ENCODE measurements around the gene RABIF. TPM values are rescaled to one million over a fixed set of nuclear protein-coding genes. Genes with fewer than 3 reads are reported as not detected.
"Not testable (repeated sequence)": the region's sequence is repeated elsewhere in the genome, so short reads cannot be mapped to it uniquely, and the experiment has no call there.

Gene RABIF
- total RNA-seq, 1 experiment from 2014 or later, result 8.5 TPM

GRCh38 chr1:202834771-202835547, 54.0 kb downstream of the RABIF start:
- Histone ChIP-seq H3K36me3 (replicated peaks; ENCODE audit: control insufficient read depth, insufficient read depth, low read length) (no peaks in the 10 kb centered on the region), H3K4me3 (ENCODE audit: insufficient read depth, low read depth, low read length) (no peak overlapping the region), H3K27me3 (ENCODE audit: control insufficient read depth, insufficient read depth, low read length) (no peaks in the 10 kb centered on the region; the same call in 1 of the 2 replicates)
- DNase-seq, result no peak

GRCh38 chr1:202831906-202832305, 57.0 kb downstream of the RABIF start:
- no peak for DNase-seq
- no peak overlapping the region for H3K4me3 ChIP-seq (ENCODE audit: insufficient read depth, low read depth, low read length)
- H3K36me3 ChIP-seq (replicated peaks; ENCODE audit: control insufficient read depth, insufficient read depth, low read length), result no peaks in the 10 kb centered on the region
- no peaks in the 10 kb centered on the region; the same call in 1 of the 2 replicates for H3K27me3 ChIP-seq (ENCODE audit: control insufficient read depth, insufficient read depth, low read length)

- H3K4me3 ChIP-seq (ENCODE audit: insufficient read depth, low read depth, low read length); DNase-seq; H3K27me3 ChIP-seq (ENCODE audit: control insufficient read depth, insufficient read depth, low read length); H3K36me3 ChIP-seq (replicated peaks; ENCODE audit: control insufficient read depth, insufficient read depth, low read length): not testable (repeated sequence)
These were observed 59.7 kb downstream of the RABIF start for GRCh38 chr1:202829223-202829622.

Other genes starting within 250 kb of the RABIF start
- gene SYT2, start 178.7 kb downstream of the RABIF start, total RNA-seq (2014; rRNA removed; shearing (Covaris generic)), result 2.8 and 3.6 TPM in 2 replicates
- gene KDM5B, start 80.7 kb downstream of the RABIF start, total RNA-seq (2014; rRNA removed; shearing (Covaris generic)), result 126 and 167 TPM in 2 replicates
- gene PCAT6, start 78.2 kb downstream of the RABIF start, total RNA-seq (2014; rRNA removed; shearing (Covaris generic)), result 3.4 and 7.4 TPM in 2 replicates
- gene KLHL12, start 38.1 kb upstream of the RABIF start, total RNA-seq (2014; rRNA removed; shearing (Covaris generic)), result 45.7 and 49.8 TPM in 2 replicates
- 133 and 134 TPM in 2 replicates for gene ADIPOR1, start 69.2 kb upstream of the RABIF start, total RNA-seq (2014; rRNA removed; shearing (Covaris generic))
- 22.5 and 22.8 TPM in 2 replicates for gene CYB5R1, start 78.1 kb upstream of the RABIF start, total RNA-seq (2014; rRNA removed; shearing (Covaris generic))
- 164 and 193 TPM in 2 replicates for gene TMEM183A, start 118.2 kb upstream of the RABIF start, total RNA-seq (2014; rRNA removed; shearing (Covaris generic))
- 3.1 and 7.4 TPM in 2 replicates for gene PPFIA4, start 137.3 kb upstream of the RABIF start, total RNA-seq (2014; rRNA removed; shearing (Covaris generic))
- gene MYOG, start 196.9 kb upstream of the RABIF start, total RNA-seq (2014; rRNA removed; shearing (Covaris generic)), result not detected in 2 replicates
- gene ADORA1, start 238.6 kb upstream of the RABIF start, total RNA-seq (2014; rRNA removed; shearing (Covaris generic)), result 3.5 and 5.7 TPM in 2 replicates

All from H7 (cell line).